GM10266 (cell line): Measurements from ENCODE around the gene RHBDD2.

ENCODE experiments used
- DNase-seq: peaks from one replicate; pipeline ENCODE4 v3.0.0; 2012; ENCODE audit errors: extremely low spot score
- TF ChIP-seq, protein P1 (sequence below): IDR thresholded peaks from 2 replicates; pipeline ENCODE4 v1.5.1; 2012; ENCODE audit warnings: mild to moderate bottlenecking, low read depth; ENCODE audit not compliant: control insufficient read depth, insufficient read depth; ENCODE audit errors: missing control alignments

RHBDD2 gene

DNA sequence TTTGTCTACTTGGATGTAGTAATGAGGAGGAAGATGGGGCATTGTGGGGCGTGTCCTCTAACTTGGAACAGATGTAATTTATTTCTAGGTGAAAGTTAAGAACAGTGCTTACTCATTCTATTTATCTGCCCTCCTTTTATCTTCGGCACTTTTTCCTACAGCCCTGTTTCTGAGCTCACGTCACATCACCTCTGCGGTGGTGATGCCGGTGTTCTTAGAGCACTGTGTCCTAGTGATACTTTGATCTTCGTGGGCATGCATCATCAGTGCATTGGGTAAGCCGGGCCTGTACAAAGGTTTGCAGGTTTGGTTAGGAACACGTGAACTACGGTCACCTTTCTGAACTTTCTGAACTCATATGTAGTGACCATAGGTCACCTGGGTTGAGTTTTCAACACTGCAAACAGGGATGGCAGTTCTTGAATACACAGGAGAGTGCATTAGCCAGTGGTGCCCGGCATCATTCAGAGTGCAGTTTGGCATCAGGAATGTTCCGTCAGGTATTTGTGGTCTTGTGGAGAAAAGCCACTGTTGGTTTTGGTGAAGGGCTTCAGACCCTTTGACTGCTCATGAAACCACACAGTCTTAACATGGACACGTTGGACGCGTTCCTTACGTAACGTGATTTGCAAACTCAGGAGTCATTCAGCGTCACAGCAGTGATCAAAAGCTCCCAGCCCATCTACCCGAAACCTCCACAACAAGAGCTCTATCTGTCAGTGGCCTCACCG, 41.8 kb downstream of the RHBDD2 start:
- TF ChIP-seq, protein P1, sequence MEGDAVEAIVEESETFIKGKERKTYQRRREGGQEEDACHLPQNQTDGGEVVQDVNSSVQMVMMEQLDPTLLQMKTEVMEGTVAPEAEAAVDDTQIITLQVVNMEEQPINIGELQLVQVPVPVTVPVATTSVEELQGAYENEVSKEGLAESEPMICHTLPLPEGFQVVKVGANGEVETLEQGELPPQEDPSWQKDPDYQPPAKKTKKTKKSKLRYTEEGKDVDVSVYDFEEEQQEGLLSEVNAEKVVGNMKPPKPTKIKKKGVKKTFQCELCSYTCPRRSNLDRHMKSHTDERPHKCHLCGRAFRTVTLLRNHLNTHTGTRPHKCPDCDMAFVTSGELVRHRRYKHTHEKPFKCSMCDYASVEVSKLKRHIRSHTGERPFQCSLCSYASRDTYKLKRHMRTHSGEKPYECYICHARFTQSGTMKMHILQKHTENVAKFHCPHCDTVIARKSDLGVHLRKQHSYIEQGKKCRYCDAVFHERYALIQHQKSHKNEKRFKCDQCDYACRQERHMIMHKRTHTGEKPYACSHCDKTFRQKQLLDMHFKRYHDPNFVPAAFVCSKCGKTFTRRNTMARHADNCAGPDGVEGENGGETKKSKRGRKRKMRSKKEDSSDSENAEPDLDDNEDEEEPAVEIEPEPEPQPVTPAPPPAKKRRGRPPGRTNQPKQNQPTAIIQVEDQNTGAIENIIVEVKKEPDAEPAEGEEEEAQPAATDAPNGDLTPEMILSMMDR = no peak

DNA sequence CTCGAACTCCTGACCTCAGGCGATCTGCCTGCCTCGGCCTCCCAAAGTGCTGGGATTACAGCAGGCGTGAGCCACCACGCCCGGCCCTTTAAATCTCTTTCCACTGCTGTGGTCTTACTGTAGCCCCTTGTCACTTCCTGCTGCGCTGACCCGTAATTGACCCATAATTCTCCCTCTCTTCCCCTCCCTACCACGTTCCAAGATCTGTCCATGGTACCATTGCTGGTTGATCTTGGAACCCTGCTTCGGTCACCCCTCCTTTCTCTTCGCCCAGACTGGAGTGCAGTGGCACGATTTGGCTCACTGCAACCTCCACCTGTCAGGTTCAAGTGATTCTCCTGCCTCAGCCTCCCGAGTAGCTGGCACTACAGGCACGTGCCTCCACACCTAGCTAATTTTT, 42.6 kb downstream of the RHBDD2 start:
- no peak for DNase-seq
- TF ChIP-seq, protein P1 = no peak

More for the DNA sequence above, 41.8 kb downstream of the RHBDD2 start:
- no peak for DNase-seq

DNA sequence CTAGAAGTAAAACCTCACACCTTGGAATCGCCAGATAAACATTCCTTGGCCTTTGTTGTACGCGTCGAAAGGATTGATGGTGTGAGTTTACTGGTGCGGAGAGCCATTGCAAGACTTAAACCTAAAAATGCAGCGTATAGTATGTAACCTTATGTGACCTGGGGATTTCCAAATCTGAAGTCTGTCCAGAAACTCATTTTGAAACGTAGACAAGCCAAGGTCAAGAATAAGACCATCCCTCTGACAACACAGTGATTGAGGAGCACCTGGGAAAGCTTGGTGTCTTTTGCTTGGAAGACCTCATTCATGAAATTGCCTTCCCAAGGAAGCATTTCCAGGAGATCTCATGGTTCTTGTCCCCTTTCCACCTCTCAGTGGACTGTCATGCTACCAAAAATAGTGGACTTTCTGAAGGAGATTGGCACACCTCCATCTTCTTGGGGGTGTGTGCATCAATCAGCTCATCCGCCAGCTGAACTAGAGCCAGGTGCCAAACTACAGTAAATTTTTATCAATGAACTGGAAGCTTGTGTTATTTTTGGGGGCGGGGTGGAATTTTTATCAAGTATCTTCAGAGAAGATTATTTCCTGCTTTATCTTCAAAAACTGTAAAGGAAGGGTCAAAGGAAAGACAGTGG, 44.3 kb downstream of the RHBDD2 start:
- TF ChIP-seq, protein P1 = no peak

DNA sequence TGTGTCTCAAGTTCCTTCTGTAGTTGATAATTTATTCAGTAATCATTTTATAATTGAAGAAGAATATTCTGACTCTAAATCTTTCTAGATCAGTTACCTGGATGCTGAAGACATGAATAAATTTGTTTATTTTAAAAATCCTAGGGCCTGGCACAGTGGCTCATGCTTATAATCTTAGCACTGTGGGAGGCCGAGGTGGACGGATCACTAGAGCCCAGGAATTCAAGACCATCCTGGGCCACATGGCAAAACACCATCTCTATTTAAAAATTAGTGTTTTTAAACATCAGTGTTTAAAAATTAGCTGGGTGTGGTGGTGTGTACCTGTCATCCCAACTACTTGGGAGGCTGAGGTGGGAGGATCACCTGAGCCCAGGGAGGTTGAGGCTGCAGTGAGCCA, 45.4 kb downstream of the RHBDD2 start:
- DNase-seq = no peak
- TF ChIP-seq, protein P1 = no peak

More for the DNA sequence above, 44.3 kb downstream of the RHBDD2 start:
- no peak for DNase-seq

DNA sequence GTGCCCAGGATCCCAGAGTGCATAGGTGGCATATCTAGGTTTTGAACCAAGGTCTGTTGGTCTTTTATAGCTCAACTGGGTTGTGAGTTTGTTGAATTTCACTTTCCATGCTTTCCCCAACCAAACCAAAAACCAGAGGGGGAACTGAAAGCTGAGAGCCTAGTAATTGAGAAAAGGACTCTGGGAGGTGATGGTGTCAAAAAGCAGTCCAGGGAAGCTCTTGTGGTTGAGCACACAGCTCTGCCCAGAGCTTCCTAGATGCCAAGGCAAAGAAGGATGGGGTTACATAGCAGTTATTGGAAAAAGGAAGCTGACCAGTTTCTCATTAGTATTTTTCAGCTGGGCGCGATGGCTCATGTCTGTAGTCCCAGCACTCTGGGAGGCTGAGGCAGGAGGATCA, 46.1 kb downstream of the RHBDD2 start:
- DNase-seq = no peak
- TF ChIP-seq, protein P1 = no peak

DNA sequence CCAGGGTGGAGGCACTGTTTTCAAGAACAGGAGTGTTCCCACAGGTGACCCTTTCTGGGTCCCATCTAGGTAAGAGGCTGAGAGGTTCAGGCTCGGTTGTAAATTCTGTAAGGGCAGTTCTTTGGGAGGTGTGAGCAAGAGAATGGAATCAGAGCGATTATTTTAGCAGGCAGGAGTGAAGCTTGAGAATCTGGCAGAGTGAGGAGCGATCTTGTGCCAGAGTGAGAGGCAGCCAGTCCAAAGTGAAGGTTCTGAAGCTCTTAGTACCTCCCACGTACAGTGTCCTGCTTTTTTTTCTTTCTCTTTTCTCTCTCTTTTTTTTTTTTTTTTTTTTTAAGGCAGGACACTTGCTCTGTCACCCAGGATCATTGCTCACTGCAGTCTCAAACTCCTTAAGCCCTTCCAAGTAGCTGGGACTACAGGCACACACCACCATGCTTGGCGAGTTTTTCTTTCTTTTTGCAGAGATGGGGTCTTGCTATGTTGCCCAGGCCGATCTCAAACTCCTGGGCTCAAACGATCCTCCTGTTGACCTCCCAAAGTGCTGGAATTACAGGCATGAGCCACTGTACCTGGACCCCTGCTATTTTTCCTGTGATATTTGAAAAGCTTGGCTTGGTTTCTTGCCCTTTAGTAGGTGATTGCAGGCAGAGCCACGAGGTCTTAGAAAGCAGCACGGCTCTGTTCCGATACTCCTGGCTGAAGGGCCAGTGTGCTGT, 47.0 kb downstream of the RHBDD2 start:
- TF ChIP-seq, protein P1 = no peak
- DNase-seq = no peak
